ENCODE data around the gene FNDC3B.

GRCh38 chr3:172281884-172282283 is 242.5 kb downstream of the FNDC3B start:
- TF ChIP-seq, protein P1, sequence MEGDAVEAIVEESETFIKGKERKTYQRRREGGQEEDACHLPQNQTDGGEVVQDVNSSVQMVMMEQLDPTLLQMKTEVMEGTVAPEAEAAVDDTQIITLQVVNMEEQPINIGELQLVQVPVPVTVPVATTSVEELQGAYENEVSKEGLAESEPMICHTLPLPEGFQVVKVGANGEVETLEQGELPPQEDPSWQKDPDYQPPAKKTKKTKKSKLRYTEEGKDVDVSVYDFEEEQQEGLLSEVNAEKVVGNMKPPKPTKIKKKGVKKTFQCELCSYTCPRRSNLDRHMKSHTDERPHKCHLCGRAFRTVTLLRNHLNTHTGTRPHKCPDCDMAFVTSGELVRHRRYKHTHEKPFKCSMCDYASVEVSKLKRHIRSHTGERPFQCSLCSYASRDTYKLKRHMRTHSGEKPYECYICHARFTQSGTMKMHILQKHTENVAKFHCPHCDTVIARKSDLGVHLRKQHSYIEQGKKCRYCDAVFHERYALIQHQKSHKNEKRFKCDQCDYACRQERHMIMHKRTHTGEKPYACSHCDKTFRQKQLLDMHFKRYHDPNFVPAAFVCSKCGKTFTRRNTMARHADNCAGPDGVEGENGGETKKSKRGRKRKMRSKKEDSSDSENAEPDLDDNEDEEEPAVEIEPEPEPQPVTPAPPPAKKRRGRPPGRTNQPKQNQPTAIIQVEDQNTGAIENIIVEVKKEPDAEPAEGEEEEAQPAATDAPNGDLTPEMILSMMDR (IDR thresholded peaks at IDR 0.05; ENCODE audit: low read depth, low read length, missing input control) = no peak
- TF ChIP-seq YY1 (IDR thresholded peaks at IDR 0.05) = no peak

Data from liver (tissue), 2 donors.